HG03135 (cell line): ENCODE results near the gene SUSD4.
"Not testable (repeated sequence)": the region's sequence is repeated elsewhere in the genome, so short reads cannot be mapped to it uniquely, and the experiment has no call there.

Experiments
- ATAC-seq: cut with Tn5 transposase; IDR thresholded peaks from one replicate; pipeline ENCODE4 v1.9.1; 2021; ENCODE audit warnings: mild to moderate bottlenecking, moderate library complexity; ENCODE audit not compliant: unreplicated experiment

Gene SUSD4

GRCh38 chr1:223363856-223364684 is at the start of gene SUSD4:
TSS of gene SUSD4 (minus strand) at chr1:223364176. CDS start at chr1:223363425, 751 bp downstream.
- no peak for ATAC-seq

DNA sequence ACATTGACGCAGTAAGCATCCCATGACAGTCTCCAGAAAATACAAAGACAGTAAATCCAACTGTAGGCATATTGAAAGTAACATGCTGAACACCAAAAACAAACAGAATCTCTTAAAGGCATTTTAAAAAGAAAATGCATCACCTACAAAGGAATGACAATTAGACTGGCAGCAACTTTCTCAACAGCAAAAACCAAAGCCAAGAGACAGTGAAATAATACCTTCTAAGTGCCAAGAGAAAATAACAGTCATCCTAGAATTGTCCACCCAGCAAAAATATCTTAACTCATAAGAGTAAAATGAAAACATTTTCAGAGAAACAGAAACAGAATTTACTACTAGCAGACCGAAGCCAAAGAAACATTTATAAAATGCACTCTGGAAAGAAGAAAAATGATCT is 49.2 kb upstream of the SUSD4 start:
- ATAC-seq, result no peak

DNA sequence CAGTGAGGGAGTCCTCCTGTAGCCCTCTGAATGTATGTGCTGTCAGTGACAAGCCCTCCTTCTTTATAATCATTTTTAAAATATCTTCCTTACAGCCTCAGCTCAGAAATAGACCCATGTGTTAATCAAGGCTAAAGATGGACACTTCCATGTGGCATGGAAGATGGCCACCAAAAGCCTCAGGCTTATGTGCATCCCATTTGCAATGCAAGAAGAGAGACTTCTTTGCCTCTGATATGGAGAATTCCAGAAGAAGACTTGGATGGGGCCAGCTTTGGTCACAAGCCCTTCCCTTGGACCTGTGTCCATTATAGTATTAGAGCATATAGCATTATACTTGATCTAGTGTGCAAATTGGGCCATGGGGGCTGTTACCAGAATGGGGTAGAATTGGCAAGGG is 47.7 kb upstream of the SUSD4 start:
- ATAC-seq, result no peak

DNA sequence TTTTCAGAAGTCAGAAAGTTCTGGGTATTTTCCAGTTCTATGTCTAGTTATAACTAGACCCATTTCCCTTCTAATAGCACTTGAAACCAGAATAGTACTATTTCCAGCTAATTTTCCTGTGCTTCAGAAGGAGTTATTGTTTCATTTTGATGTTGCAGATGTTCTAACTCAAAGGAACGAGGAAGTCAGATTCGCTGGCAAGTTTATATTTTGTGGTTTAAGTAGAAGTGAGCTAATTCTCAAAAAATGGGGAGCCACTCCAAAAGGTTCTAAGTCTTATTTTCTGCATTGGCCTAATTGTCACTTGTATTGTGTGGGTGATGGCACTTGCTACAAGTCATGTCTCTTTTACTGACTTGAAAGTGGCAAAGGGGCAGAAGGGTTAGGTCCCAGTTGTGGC is 47.3 kb upstream of the SUSD4 start:
- no peak for ATAC-seq

DNA sequence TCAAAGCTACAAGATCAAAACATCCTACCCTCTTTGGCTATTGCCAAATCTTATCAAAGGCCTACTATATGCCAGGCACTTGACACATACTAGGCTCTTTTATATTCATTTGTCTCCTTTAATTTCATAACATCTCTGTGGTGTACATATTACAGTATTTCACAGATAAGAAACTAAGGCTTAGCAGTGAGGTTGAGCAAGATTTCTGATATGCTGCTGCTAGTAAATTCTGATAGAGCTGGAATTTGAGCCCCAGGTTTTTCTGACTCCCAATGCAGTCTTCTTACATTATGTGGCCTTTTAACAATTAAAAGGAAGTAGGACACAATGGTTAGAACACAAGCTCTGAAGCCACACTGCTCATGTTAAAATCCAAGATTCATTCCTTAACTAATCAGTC is 46.1 kb upstream of the SUSD4 start:
- no peak for ATAC-seq

- ATAC-seq, result no peak
These were observed 41.5 kb upstream of the SUSD4 start for GRCh38 chr1:223405507-223405906.

GRCh38 chr1:223403184-223403815 is 39.3 kb upstream of the SUSD4 start:
- no peak for ATAC-seq

DNA sequence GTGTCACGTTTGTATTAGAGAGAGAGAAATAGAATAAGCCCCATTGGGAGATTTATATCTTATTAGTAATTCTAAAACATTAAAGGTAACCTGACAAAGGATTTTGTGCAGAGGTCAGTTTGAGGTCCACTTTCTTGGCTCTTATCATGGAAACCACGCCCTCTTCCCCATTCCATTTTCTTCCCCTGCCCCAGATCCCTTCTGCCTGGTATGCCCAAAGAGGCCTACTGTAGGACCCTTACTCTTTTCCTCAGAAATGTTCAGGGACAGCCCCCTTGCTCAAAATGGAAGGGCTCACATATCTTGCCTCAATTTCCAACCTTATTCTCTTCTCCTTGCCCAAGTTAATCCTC is 38.8 kb upstream of the SUSD4 start:
- ATAC-seq, result no peak

GRCh38 chr1:223401873-223402789 is 38.2 kb upstream of the SUSD4 start:
- ATAC-seq, result no peak

DNA sequence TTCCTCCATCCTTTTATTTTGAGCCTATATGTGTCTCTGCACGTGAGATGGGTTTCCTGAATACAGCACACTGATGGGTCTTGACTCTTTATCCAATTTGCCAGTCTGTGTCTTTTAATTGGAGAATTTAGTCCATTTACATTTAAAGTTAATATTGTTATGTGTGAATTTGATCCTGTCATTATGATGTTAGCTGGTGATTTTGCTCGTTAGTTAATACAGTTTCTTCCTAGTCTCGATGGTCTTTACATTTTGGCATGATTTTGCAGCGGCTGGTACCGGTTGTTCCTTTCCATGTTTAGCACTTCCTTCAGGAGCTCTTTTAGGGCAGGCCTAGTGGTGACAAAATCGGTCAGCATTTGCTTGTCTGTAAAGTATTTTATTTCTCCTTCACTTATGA is 35.4 kb upstream of the SUSD4 start:
- not testable (repeated sequence) for ATAC-seq

GRCh38 chr1:223394706-223395105 is 30.7 kb upstream of the SUSD4 start:
- no peak for ATAC-seq

- no peak for ATAC-seq
These were observed 30.3 kb upstream of the SUSD4 start for GRCh38 chr1:223394242-223394641.

GRCh38 chr1:223393275-223394214 is 29.6 kb upstream of the SUSD4 start, which contains the start of gene CCDC185:
TSS of gene CCDC185 (plus strand) at chr1:223393415. CDS start at chr1:223393476, 61 bp downstream.
- ATAC-seq, result no peak

- ATAC-seq, result no peak
These were observed 26.6 kb upstream of the SUSD4 start for GRCh38 chr1:223390618-223391017.

- no peak for ATAC-seq
These were observed 22.0 kb upstream of the SUSD4 start for GRCh38 chr1:223386013-223386412.

DNA sequence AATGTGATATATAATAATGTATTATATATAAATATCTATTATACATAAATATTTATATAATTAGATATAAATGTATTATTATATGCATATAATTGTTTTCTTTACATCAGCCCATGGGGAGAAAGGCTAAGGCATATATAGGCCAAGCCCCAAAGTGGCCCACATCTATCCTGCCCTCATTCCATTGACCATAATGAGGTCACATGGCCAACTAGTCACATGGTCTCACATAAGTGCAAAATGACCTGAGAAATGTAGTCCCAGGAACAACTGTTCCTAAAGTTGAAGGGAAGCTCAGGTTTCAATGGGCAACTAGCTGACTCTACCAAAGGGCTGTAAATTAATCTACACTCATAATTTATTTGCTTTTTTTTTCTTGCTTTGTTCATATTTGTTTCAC is 14.8 kb upstream of the SUSD4 start:
- no peak for ATAC-seq

DNA sequence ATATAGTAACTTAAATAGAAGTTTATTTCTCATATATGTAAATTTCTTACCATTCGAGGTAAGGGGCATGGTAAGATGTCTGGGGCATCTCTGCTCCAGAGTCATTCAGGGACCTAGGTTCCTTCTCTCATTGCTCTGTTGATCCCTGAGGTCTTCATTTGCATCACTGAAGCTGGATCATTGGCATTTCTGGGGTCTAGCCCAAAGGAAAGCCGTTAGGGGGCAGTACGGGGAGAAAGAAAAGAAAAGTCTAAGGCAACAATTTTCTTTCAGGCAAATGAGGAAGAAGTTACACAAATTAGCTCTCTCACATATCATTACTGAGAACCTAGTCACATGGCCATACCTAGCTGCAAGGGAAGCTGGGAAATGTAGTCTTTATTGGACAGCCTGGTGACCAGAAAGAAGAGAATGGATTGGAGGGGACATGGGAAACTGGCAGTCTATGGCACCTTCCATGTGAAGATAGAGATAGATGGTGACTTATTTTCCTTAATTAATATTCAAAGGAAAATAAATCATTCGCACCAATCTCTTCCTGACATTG is 10.2 kb upstream of the SUSD4 start:
- no peak for ATAC-seq

GRCh38 chr1:223364685-223365382 is 858 bp upstream of the SUSD4 start:
- ATAC-seq, result no peak

GRCh38 chr1:223363057-223363855 is 720 bp downstream of the SUSD4 start:
- no peak for ATAC-seq
